A673 (cell line): Measurements from ENCODE around the gene SARDH.

Experiments used
- CTCF ChIP-seq: fragments of 300-800, 200-600 bp; sonication (generic); conservative IDR thresholded peaks from 2 replicates; pipeline ENCODE4 v1.5.1; 2017; ENCODE audit warnings: low read depth, mild to moderate bottlenecking, antibody characterized with exemption, low read length, moderate library complexity, mixed read lengths
- EZH2 ChIP-seq: fragments of 200-600 bp; sonication (generic); IDR thresholded peaks from 2 replicates; pipeline ENCODE4 v1.6.1; 2017; ENCODE audit warnings: borderline replicate concordance, low read depth, mild to moderate bottlenecking, mixed read lengths, antibody characterized with exemption, low read length; ENCODE audit not compliant: poor library complexity, severe bottlenecking

- TF ChIP-seq CTCF, result no peak
- TF ChIP-seq EZH2, result no peak
Observed at GRCh38 chr9:133647765-133648469, 90.2 kb downstream of the SARDH start.
